HG03095 (cell line): ENCODE measurements around the gene ATP23.

ENCODE experiments used
- ATAC-seq: cut with Tn5 transposase; IDR thresholded peaks from one replicate; pipeline ENCODE4 v1.9.1; 2021; ENCODE audit warnings: moderate library complexity; ENCODE audit not compliant: unreplicated experiment

The ATP23 gene

GRCh38 chr12:57907281-57907680 lies 34.1 kb upstream of the ATP23 start:
- no peak for ATAC-seq

GRCh38 chr12:57908511-57908910 lies 32.9 kb upstream of the ATP23 start:
- no peak for ATAC-seq

- ATAC-seq, result no peak
These were observed 32.3 kb upstream of the ATP23 start for GRCh38 chr12:57909056-57909455.

- ATAC-seq, result no peak
These were observed 31.8 kb upstream of the ATP23 start for GRCh38 chr12:57909611-57910010.

- no peak for ATAC-seq
These were observed 23.2 kb upstream of the ATP23 start for GRCh38 chr12:57918147-57918546.

GRCh38 chr12:57927086-57927485 lies 14.3 kb upstream of the ATP23 start:
- no peak for ATAC-seq

- ATAC-seq, result no peak
These were observed 12.1 kb upstream of the ATP23 start for GRCh38 chr12:57929092-57929830.

GRCh38 chr12:57934819-57935218 lies 6.5 kb upstream of the ATP23 start:
- no peak for ATAC-seq

GRCh38 chr12:57935331-57935730 lies 6.0 kb upstream of the ATP23 start:
- no peak for ATAC-seq

GRCh38 chr12:57935839-57936512 lies 5.4 kb upstream of the ATP23 start:
- peak; percentile 99 for ATAC-seq

GRCh38 chr12:57936513-57936883 lies 4.9 kb upstream of the ATP23 start:
- ATAC-seq, result no peak

GRCh38 chr12:57939291-57939690 lies 2.1 kb upstream of the ATP23 start:
- ATAC-seq, result no peak

GRCh38 chr12:57940052-57940914 lies 1.1 kb upstream of the ATP23 start:
- ATAC-seq, result no peak

- ATAC-seq, result no peak
These were observed 527 bp upstream of the ATP23 start for GRCh38 chr12:57940915-57941164.

- ATAC-seq, result no peak
These were observed 2.2 kb downstream of the ATP23 start for GRCh38 chr12:57943438-57944080.

GRCh38 chr12:57944313-57945023 lies 3.1 kb downstream of the ATP23 start:
- no peak for ATAC-seq

GRCh38 chr12:57952766-57953165 lies 11.4 kb downstream of the ATP23 start:
- no peak for ATAC-seq

GRCh38 chr12:57954768-57955167 lies 13.4 kb downstream of the ATP23 start:
- no peak for ATAC-seq

GRCh38 chr12:57958061-57958657 lies 16.8 kb downstream of the ATP23 start:
- no peak for ATAC-seq

GRCh38 chr12:57964421-57964820 lies 23.1 kb downstream of the ATP23 start:
- ATAC-seq, result no peak
